H54 (cell line): Measurements from ENCODE around the gene TMPRSS7.
"Not testable (repeated sequence)": the region's sequence is repeated elsewhere in the genome, so short reads cannot be mapped to it uniquely, and the experiment has no call there.

Source experiments
- DNase-seq: peaks from one replicate; pipeline ENCODE4 v3.0.0; 2011; ENCODE audit warnings: low spot score, mixed read lengths; ENCODE audit not compliant: insufficient read length
- FAIRE-seq: peaks from 3 replicates; lab custom pipeline; 2011; peaks lifted over from hg19 to GRCh38; lab: Jason Lieb, UNC
- POLR2A ChIP-seq: IDR thresholded peaks from 2 replicates; pipeline ENCODE4 v1.6.1; 2011; ENCODE audit warnings: low read depth, mild to moderate bottlenecking, low read length

The TMPRSS7 gene

DNA sequence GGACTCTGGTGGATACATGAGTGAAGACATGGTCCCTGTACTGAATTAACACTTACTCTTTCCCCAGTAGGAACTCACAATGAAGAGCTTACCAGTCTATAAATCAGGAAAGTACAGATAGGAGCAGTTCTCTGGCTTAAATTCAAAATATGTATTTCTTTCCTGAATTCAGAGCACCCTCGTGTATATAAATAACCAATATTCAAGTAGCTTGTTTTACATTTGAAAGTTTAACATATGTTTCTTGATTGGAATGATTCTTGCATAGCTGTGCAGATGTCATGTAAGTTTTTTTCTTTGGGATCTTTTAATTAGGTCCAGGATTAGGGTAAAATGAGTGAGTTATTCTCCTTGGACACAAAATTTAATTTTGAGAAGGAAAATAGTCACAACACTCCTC, 14.8 kb upstream of the TMPRSS7 start:
- no peak for TF ChIP-seq POLR2A
- DNase-seq: no peak
- FAIRE-seq: no peak

DNA sequence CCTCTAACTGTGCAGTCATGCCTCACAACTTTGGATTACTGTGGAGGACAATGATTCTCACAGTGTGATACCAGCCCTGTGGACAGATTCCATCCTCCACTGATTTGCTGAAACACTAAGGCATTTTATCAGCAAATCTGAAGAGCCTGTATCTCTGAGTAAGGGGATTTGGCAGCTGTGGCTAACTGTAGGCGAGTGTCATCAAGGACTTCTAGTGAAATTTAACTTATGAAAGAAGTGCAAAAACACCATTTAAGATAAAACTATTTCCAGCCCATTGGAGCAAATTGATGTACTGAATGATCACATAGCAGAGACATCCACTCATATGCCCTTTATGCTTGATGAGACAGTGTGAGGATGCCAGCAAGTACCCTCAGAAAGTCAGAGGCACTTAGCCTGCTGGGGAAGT, 13.9 kb upstream of the TMPRSS7 start:
- no peak for TF ChIP-seq POLR2A
- DNase-seq (no peak), FAIRE-seq (no peak)

DNA sequence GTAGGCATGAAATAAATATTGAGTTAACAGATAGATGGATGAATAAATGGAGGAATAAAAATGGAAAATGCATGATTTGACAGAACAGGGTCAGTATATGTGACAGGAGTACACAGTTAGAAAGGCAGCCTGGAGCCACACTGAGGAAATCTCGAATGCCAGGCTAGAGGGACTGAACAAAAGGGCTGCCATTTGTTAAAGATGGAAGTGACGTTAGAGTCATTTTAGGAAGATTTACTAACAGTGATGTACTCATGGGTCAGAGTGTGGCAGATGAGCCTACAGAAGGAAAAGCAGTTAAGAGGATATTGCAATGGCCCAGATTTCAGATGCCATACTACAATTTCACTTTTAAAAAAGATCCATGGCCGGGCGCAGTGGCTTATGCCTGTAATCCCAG, 7.4 kb upstream of the TMPRSS7 start:
- TF ChIP-seq POLR2A: no peak
- FAIRE-seq (no peak), DNase-seq (no peak)

DNA sequence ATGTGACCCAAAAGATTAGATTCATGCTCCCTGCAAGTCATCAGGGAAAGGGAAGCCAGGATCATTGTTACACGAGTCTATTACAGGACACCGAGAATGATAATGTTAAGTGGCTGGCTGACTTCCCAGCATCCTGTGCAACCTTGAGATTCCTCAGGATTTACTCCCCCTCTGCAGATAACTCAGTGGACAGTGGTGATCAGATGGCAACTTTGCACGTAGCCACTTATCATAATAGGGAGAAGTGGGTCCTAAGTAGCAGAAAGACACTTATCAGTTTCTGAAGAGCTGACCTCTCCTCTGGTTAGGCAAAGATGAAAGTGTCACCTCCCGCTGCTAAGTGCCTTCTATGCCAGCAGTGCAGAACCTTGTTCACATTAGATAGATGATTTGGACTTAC, 6.7 kb upstream of the TMPRSS7 start:
- no peak for DNase-seq
- TF ChIP-seq POLR2A: no peak
- FAIRE-seq: no peak

DNA sequence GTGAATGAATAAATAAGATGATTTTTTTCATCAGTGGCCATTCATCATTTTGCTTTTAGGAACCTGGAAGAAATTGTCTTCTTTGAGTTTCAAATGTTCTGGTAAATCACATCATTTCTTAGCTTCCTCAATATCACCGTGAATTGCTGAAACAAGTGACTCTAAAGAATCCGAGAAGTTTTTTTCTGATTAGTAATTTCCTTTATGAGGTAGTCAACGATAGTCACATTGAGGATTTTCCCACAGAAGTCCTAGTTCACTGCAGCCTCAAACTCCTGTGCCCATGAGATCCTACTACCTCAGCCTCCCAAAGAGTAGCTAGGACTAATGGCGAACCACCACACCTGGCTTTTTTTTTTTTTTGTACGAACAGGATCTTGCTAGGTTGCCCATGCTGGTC, 3.6 kb upstream of the TMPRSS7 start:
- no peak for TF ChIP-seq POLR2A
- no peak for FAIRE-seq
- no peak for DNase-seq

DNA sequence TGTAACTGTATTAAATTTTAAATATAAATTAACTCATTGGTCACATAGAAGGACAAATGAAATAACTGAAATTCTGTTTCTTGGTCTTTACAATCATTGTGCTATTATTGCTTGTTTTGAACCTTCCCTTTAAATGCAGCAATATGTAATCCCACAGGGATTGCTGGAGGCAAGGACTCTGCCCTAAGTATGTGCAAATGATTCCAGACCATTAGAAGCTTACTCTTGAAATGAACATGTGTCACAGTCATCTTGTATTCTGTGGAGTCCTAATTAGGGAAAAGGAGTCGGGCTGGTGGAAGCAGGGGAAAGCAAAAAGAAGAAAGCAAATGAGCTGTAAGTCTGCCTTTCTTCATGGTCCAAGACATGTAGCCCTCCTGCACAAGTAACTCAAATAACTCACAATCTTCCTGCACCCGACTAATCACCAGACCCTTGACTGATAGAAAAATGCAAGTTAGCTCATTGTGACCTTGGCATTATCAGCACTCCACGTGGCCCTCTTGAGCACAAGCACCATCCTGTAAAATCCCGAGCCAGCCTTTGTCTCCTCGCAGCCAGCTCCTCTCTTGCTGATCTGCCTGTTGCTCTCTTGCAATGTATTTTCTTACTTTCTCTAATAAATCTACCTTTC, 2.3 kb upstream of the TMPRSS7 start:
- DNase-seq (no peak), FAIRE-seq (no peak)
- no peak for TF ChIP-seq POLR2A

DNA sequence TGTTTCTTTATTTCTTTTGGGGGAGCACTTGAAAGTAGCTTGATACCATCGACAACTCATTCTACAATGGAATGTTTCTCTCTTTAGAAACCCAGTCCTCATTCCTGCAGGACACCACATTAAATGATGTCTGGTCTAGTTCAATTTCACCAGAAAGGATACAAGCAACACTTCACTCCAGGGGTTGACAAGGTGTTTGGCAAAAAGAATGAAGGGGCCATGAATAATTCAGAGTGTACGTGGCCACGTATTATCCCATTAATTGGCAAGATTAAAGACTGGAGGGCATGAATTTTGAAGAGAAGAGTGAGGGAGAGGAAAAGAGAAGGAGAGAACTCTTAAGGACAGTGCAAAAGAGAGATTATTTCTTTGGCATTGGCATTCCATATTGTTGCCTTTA, 705 bp downstream of the TMPRSS7 start:
- no peak for TF ChIP-seq POLR2A
- no peak for FAIRE-seq
- DNase-seq: no peak

DNA sequence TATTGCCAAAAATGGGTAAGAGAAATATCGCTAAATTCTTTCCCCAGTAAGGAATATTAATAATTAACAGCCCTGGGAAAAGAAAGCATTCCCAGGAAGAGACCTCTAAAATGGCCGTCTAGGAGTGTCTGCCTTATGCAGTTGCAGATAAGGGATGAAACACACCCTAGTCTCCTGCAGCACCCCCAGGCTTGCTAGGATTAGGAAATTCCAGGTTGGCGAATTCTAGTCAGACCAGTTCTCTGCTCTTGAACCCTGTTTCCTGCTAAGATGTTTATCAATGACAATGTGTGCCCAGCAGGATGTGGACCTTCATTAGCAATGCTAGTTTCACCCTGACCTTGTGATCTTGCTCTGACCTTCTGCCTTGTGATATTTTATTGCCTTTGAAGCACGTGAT, 2.7 kb downstream of the TMPRSS7 start:
- FAIRE-seq, DNase-seq: not testable (repeated sequence)

DNA sequence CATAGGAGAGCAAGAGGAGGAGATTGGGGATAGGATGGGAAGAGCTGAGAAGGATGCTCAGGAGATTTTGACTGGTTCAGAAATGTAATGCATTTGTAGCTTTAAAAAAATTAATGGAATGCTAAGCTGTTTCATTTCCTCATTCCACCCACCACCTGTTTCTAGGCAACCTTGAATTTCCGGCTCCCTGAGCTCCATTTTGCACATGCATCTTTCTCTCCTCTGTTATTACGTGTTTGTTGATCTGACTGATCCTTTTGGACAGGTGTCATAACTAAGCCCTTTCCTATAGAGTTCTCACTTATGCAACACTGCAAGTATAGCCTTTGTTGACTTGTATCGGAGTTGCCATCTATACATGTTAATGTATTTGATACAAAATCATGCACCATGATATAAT, 4.3 kb downstream of the TMPRSS7 start:
- DNase-seq: peak; percentile 4
- no peak for TF ChIP-seq POLR2A
- FAIRE-seq: no peak

DNA sequence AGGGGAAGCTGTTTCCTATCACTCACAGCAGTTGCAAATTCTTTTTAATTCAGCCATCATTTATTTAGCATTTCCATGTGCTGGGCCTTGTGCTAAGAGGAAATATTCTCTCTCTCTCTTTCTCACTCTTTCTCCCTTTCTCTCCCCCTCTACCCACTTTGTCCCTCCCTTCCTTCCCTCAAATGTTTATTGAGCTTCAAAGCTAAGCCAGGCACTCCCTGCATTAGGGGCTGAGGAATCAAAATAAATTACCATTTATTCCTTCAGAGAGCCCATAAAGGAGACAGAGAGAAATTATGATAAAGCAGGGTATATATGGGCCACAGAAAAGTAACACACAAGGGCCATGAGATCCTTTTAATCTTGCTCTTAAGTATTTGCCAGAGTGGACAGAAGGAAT, 6.8 kb downstream of the TMPRSS7 start:
- no peak for FAIRE-seq
- DNase-seq: no peak
- TF ChIP-seq POLR2A: no peak

DNA sequence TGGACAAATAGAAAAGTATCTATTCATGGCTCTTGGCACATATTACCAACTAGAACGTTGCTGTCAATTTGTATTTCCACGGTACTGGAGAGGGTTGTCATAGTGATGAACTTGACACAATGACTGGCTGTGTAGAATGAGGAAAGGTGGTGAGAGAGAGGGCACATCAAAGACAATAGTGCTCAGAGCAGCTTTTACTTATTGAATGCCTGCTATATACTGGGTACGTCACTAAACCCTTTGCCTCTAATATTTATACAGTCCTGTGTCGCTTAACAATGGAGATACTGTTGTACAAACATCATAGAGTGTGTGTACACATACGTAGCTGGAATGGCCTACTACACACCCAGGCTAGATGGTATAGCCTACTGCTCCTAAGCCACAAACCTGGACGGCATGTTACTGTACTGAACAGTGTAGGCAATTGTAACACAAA, 8.3 kb downstream of the TMPRSS7 start:
- FAIRE-seq (peak; percentile 61), DNase-seq (no peak)
- TF ChIP-seq POLR2A: no peak

DNA sequence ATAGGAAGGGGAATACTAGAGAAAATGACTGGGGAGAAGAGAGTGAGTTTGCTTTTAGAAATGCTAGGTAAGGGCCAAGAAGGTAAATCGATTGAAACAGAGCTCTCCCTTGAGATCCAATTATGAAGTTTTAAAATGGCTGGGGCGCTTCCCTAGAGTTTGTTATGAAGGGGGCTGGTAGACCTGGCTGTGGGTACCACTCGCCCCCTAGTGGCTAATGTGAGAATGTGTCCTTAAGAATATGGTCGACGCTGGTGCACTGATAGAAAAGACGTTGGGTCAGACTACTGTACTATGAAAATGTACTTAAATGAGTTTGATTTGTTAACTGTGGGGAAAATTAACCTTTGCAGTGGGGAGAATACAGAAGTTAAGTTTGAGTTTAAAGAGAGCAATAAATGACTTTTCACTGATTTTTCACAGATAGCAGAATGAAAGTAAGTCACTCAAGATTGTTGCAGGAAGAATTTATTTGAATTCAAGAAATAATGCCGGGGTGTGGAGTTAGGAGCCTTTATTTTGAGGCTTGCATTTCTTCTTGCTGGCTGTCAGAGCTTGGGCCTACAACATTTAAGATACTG, 9.2 kb downstream of the TMPRSS7 start:
- peak; percentile 27 for DNase-seq
- peak; percentile 93 for FAIRE-seq
- no peak for TF ChIP-seq POLR2A

DNA sequence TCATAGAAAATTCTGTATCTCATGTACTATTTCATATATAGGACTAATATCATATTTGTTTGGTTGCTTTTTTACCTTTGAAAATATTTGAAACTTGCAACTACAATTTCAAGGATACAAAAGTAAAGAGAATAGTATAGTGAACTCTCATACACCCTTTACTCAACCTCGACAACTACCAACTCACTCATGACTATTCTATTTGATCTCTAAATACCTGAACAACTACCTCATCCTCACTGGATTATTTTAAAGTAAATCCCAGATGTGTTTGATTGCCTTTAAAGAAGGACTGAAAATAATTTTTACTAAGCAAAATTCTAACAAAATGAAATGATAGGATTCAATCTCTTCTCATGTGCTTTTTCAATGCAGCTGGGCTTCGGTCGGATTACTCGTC, 12.1 kb downstream of the TMPRSS7 start:
- FAIRE-seq (no peak), DNase-seq (no peak)
- TF ChIP-seq POLR2A: no peak

DNA sequence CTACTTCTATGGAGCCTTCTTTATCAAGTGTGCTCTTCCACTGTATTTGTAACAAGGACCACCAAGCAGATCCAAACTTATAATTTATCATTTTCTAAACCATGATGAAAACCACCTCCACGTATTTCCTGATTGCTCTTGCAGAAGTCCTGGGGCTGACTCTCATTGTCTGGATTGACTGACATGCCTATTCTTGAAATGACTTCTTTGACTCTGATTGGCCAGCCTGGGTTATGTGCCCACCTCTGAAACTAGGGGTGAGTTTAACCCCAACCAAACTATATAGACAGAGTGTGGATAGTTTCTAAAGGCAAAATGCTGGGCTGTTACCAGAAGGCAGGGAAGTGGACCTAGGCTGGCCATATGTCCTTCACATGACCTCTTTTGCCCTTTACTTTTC, 12.7 kb downstream of the TMPRSS7 start:
- DNase-seq (no peak), FAIRE-seq (no peak)
- no peak for TF ChIP-seq POLR2A

DNA sequence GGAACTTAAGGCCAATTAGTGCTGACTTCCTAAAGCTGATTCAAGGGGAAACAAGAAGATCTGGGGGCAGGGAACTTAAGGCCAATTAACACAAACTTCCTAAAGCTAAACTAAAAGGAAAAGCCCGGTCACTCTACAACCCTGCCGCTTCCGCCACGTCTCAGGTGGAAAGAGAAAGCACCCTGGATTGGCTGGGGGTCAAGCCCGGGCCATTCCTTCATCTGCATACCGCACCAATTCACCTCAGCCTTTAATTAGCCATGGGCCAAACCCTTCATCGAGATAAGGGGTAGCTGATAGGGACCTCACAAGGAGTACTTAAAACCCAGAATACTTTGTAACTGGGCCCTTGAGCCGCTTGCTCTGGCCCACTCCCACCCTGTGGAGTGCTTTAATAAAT, 14.4 kb downstream of the TMPRSS7 start:
- no peak for TF ChIP-seq POLR2A
- FAIRE-seq (no peak), DNase-seq (no peak)

DNA sequence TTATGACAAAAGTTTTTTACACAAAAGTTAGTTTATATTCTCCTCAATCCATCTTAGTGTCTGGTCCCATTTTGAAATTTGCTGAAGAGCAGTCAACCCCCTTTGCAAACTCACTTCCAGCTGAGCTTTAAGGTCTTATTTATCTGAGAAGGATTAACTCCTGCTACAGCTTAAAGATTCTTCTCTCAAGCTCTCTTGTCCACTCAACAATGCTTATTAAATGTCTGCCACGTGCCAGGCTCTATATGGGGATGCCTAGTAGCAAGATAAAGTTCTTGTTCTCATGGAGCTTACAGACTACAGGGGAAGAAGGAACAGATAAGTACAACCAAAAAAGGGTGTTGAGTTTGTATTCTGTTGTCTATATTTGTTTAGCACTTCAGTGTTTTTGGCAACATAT, 18.7 kb downstream of the TMPRSS7 start:
- no peak for TF ChIP-seq POLR2A
- FAIRE-seq (peak; percentile 66), DNase-seq (no peak)
